ENCODE results near the gene PROCA1. TPM values are rescaled to one million over a fixed set of nuclear protein-coding genes. Genes with fewer than 3 reads are reported as not detected.

PROCA1 gene
- total and polyA plus RNA-seq, 2 of the 13 experiments (the other 11 are each of a cell fraction or from before 2014, with no cell fraction given) = 0.73 to 1.5 TPM

DNA sequence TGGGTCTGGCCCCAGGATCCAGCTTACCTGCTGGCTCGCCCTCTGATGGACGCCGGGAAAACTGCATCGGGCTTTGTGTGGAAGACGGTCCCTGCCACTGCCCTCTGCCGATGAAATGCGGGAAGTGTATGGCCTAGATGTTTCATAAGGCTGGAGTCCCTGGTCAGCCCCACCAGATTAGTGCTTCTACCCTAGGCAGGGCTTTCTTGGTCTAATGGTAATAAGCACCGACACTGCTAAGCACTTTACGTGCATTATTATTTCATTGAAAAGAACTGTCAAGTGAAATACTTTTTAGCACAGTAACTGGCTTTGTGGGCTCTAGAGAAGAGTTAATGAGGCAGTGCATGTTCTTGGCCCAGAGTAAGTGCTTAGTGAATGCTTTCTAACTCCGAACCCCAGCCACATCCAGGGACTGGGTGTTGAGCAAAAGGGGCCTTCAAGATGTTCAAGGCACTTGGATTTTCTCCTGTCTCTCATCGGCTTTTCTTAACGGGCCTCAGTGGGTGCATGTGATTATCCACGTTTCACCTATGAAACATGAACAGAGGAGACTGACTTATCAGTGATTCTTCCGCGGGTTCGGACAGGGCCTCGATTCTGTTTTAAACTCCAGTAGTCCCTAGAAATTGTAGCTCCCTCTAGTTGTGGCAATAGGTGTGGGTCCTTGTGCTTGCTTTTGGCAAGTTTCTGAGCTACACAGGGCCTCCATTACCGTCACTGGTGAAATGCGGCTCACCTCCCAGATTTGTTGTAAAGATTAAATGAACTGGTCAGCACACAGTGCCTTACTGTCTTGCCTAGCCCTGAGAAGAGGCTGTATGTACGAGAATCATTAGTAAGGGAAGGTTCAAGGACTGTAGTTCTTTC, 38.7 kb upstream of the PROCA1 start (continued):
- TF ChIP-seq TSC22D2 (CRISPR knock-in tag; IDR thresholded peaks at IDR 0.05; ENCODE audit: borderline replicate concordance) = no peak; the same call in 1 of the 2 replicates
- TF ChIP-seq, protein P1, sequence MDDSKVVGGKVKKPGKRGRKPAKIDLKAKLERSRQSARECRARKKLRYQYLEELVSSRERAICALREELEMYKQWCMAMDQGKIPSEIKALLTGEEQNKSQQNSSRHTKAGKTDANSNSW (CRISPR knock-in tag; IDR thresholded peaks at IDR 0.05; ENCODE audit: borderline replicate concordance) = no peak
- TF ChIP-seq ZNF781 (CRISPR knock-in tag; IDR thresholded peaks at IDR 0.05; ENCODE audit: borderline replicate concordance, not compliant biosample characterization) = no peak
- no peak for TF ChIP-seq NFE2L2 (IDR thresholded peaks at IDR 0.05; ENCODE audit: low read length)
- TF ChIP-seq ZSCAN31 (CRISPR knock-in tag; IDR thresholded peaks at IDR 0.05; ENCODE audit: low read depth) = no peak
- no peak; the same call in 1 of the 2 replicates for TF ChIP-seq HOXA5 (CRISPR knock-in tag; IDR thresholded peaks at IDR 0.05)
- no peak for TF ChIP-seq ZHX1 (CRISPR knock-in tag; IDR thresholded peaks at IDR 0.05; ENCODE audit: low read depth)
- peak; percentile 60 for TF ChIP-seq IRF2 (CRISPR knock-in tag; IDR thresholded peaks at IDR 0.05)
- no peak for TF ChIP-seq ZBTB7B (CRISPR knock-in tag; IDR thresholded peaks at IDR 0.05)
- TF ChIP-seq ZNF503 (CRISPR knock-in tag; IDR thresholded peaks at IDR 0.05) = no peak
- TF ChIP-seq, protein P2, sequence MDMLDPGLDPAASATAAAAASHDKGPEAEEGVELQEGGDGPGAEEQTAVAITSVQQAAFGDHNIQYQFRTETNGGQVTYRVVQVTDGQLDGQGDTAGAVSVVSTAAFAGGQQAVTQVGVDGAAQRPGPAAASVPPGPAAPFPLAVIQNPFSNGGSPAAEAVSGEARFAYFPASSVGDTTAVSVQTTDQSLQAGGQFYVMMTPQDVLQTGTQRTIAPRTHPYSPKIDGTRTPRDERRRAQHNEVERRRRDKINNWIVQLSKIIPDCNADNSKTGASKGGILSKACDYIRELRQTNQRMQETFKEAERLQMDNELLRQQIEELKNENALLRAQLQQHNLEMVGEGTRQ (IDR thresholded peaks at IDR 0.05; ENCODE audit: low read depth, low read length) = no peak
- TF ChIP-seq, protein P2 (CRISPR knock-in tag; IDR thresholded peaks at IDR 0.05; ENCODE audit: borderline replicate concordance) = no peak
- TF ChIP-seq MEIS1 (CRISPR knock-in tag; IDR thresholded peaks at IDR 0.05; ENCODE audit: borderline replicate concordance) = no peak
- TF ChIP-seq, protein P3, sequence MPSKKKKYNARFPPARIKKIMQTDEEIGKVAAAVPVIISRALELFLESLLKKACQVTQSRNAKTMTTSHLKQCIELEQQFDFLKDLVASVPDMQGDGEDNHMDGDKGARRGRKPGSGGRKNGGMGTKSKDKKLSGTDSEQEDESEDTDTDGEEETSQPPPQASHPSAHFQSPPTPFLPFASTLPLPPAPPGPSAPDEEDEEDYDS (CRISPR knock-in tag; IDR thresholded peaks at IDR 0.05) = peak; percentile 27; the same call in 1 of the 2 replicates
- no peak for TF ChIP-seq NBN (conservative IDR thresholded peaks at IDR 0.05)
- no peak for TF ChIP-seq DPF2 (CRISPR knock-in tag; IDR thresholded peaks at IDR 0.05; ENCODE audit: borderline replicate concordance, low read depth)
- TF ChIP-seq ZNF276 (CRISPR knock-in tag; IDR thresholded peaks at IDR 0.05; ENCODE audit: low read depth) = no peak
- TF ChIP-seq HNRNPLL (IDR thresholded peaks at IDR 0.05; ENCODE audit: low read depth, low read length, poor library complexity, severe bottlenecking) = no peak
- TF ChIP-seq XBP1 (CRISPR knock-in tag; IDR thresholded peaks at IDR 0.05) = no peak

All from HepG2 (cell line).